Uterus (tissue), 2 donors: ENCODE data around the gene GALNT14.

Experiments used
- POLR2A ChIP-seq, 2 donors: fragments of 450-650 bp; IDR thresholded peaks; one replicate each; pipeline ENCODE4 v1.6.1; 2016; ENCODE audit warnings: antibody characterized with exemption in 2 of 2, mild to moderate bottlenecking in 1 of 2, moderate library complexity in 1 of 2
- TF ChIP-seq, protein P1 (sequence below), 4 experiments: fragments of 200-600 bp in 2 of 4; fragments of 450-650 bp in 2 of 4; sonication (generic) in 2 of 4; IDR thresholded peaks; one replicate each; pipeline ENCODE4 v1.5.1; 2016 to 2019; ENCODE audit warnings: antibody characterized with exemption in 4 of 4, mild to moderate bottlenecking in 2 of 4, moderate library complexity in 1 of 4

- TF ChIP-seq, protein P1, sequence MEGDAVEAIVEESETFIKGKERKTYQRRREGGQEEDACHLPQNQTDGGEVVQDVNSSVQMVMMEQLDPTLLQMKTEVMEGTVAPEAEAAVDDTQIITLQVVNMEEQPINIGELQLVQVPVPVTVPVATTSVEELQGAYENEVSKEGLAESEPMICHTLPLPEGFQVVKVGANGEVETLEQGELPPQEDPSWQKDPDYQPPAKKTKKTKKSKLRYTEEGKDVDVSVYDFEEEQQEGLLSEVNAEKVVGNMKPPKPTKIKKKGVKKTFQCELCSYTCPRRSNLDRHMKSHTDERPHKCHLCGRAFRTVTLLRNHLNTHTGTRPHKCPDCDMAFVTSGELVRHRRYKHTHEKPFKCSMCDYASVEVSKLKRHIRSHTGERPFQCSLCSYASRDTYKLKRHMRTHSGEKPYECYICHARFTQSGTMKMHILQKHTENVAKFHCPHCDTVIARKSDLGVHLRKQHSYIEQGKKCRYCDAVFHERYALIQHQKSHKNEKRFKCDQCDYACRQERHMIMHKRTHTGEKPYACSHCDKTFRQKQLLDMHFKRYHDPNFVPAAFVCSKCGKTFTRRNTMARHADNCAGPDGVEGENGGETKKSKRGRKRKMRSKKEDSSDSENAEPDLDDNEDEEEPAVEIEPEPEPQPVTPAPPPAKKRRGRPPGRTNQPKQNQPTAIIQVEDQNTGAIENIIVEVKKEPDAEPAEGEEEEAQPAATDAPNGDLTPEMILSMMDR (IDR thresholded peaks at IDR 0.05), result no peak
- no peak for TF ChIP-seq POLR2A (IDR thresholded peaks at IDR 0.05)
These were observed 180.6 kb downstream of the GALNT14 start for GRCh38 chr2:30957591-30957990.
